B cell (primary cell): ENCODE results near the gene FKBP2. TPM values are rescaled to one million over a fixed set of nuclear protein-coding genes. Genes with fewer than 3 reads are reported as not detected.

Experiments used
- ATAC-seq: fragments of 200-7000 bp; cut with Tn5 transposase; one replicate; pipeline ENCODE4 v1.10.0; 2021; ENCODE audit warnings: low read depth, mild to moderate bottlenecking, moderate number of reproducible peaks, moderate library complexity
- CTCF ChIA-PET: fragments of 350-600 bp; sonication (Branson Sonifier 250); formaldehyde crosslinking; loops from one replicate; lab custom pipeline; 2021; ENCODE audit warnings: antibody characterized with exemption, inconsistent platforms; lab: Charles Lee
- POLR2A ChIA-PET: fragments of 350-600 bp; sonication (Branson Sonifier 250); formaldehyde crosslinking; loops from one replicate; lab custom pipeline; 2021; ENCODE audit warnings: antibody characterized with exemption; lab: Charles Lee
- DNase-seq: peaks from one replicate; pipeline ENCODE4 v3.0.0; 2013
- H2AFZ ChIP-seq: 2 replicates; pipeline ENCODE4 v1.6.1; 2012; ENCODE audit warnings: mild to moderate bottlenecking, low read depth, low read length; ENCODE audit not compliant: insufficient read depth, poor library complexity, severe bottlenecking
- H3K27ac ChIP-seq, 2 donors: 1 replicate in 1 of 2; 2 replicates in 1 of 2; pipeline ENCODE4 v1.5.1; 2012 to 2013; ENCODE audit warnings: low read length in 2 of 2, mild to moderate bottlenecking in 2 of 2, moderate library complexity in 1 of 2
- H3K27me3 ChIP-seq, 4 experiments: fragments of 200-600 bp in 1 of 4; sonication (generic) in 1 of 4; replicated peaks in 1 of 4; 1 replicate in 2 of 4; 2 replicates in 2 of 4; pipeline versions ENCODE4 v1.6.1 to v1.7.0; 2013 to 2016; ENCODE audit warnings: low read length in 3 of 4, mild to moderate bottlenecking in 2 of 4, mixed read lengths in 1 of 4, moderate library complexity in 1 of 4; ENCODE audit not compliant: insufficient read depth in 4 of 4, control insufficient read depth in 3 of 4; ENCODE audit errors: control extremely low read depth in 1 of 4
- H3K36me3 ChIP-seq, 2 experiments: replicated peaks in 1 of 2; 1 replicate in 1 of 2; 2 replicates in 1 of 2; pipeline versions ENCODE4 v1.6.1 to v1.7.1; 2013; ENCODE audit warnings: low read length in 1 of 2; ENCODE audit not compliant: insufficient read depth in 2 of 2, control insufficient read depth in 1 of 2; ENCODE audit errors: control extremely low read depth in 1 of 2, extremely low read depth in 1 of 2
- H3K4me1 ChIP-seq, 2 donors: fragments of 200-600 bp in 1 of 2; sonication (generic) in 1 of 2; 1 replicate in 1 of 2; 2 replicates in 1 of 2; pipeline versions ENCODE4 v1.5.1 to v1.6.1; 2013 to 2017; ENCODE audit warnings: low read length in 2 of 2; ENCODE audit not compliant: control insufficient read depth in 2 of 2, insufficient read depth in 2 of 2
- H3K4me2 ChIP-seq: replicated peaks from 2 replicates; pipeline ENCODE3; 2012; ENCODE audit warnings: mild to moderate bottlenecking, low read depth, low read length; ENCODE audit not compliant: poor library complexity, severe bottlenecking
- H3K4me3 ChIP-seq, 5 experiments: fragments of 200-600 bp in 1 of 5; sonication (generic) in 1 of 5; 1 replicate in 3 of 5; 2 replicates in 2 of 5; pipeline versions ENCODE4 v1.5.1 to v1.7.0; 2011 to 2016; ENCODE audit warnings: low read length in 4 of 5, mild to moderate bottlenecking in 4 of 5, low read depth in 2 of 5, control low read depth in 1 of 5, moderate library complexity in 1 of 5; ENCODE audit not compliant: insufficient read depth in 1 of 5; ENCODE audit errors: control extremely low read depth in 1 of 5, extremely low read depth in 1 of 5
- H3K79me2 ChIP-seq: fragments of 200-600 bp; sonication (generic); one replicate; pipeline ENCODE4 v1.6.0; 2016; ENCODE audit warnings: low read length; ENCODE audit not compliant: control insufficient read depth, insufficient read depth
- H3K9ac ChIP-seq: fragments of 200-600 bp; sonication (generic); 2 replicates; pipeline ENCODE4 v1.6.1; 2017; ENCODE audit warnings: mild to moderate bottlenecking, low read length, moderate library complexity
- H3K9me3 ChIP-seq, 3 donors: one replicate each; pipeline versions ENCODE4 v1.6.1 to v1.7.1; 2013; ENCODE audit warnings: low read length in 2 of 3; ENCODE audit not compliant: control insufficient read depth in 2 of 3, insufficient read depth in 1 of 3; ENCODE audit errors: control extremely low read depth in 1 of 3
- H4K20me1 ChIP-seq: 2 replicates; pipeline ENCODE4 v1.6.0; 2012; ENCODE audit warnings: mild to moderate bottlenecking, low read length; ENCODE audit not compliant: insufficient read depth, control insufficient read depth, poor library complexity, severe bottlenecking
- H3K27ac Mint-ChIP-seq: one replicate; pipeline ENCODE4 v1.8.0; 2021; ENCODE audit warnings: mixed read lengths
- H3K27me3 Mint-ChIP-seq: one replicate; pipeline ENCODE4 v1.8.0; 2021; ENCODE audit warnings: mixed read lengths
- H3K4me1 Mint-ChIP-seq: one replicate; pipeline ENCODE4 v1.8.0; 2021; ENCODE audit warnings: mixed read lengths
- H3K4me3 Mint-ChIP-seq: one replicate; pipeline ENCODE4 v1.8.0; 2021; ENCODE audit warnings: mixed read lengths
- H3K9me3 Mint-ChIP-seq: one replicate; pipeline ENCODE4 v1.8.0; 2022; ENCODE audit warnings: mixed read lengths; ENCODE audit not compliant: insufficient read depth
- CTCF ChIP-seq: fragments of 200-600 bp; IDR thresholded peaks from one replicate; pipeline ENCODE4 v1.8.0; 2022; ENCODE audit warnings: antibody characterized with exemption, mild to moderate bottlenecking
- EZH2 ChIP-seq: IDR thresholded peaks from 2 replicates; pipeline ENCODE4 v1.6.1; 2012; ENCODE audit warnings: borderline replicate concordance, low read depth, mild to moderate bottlenecking, moderate library complexity, low read length; ENCODE audit not compliant: insufficient read depth, poor library complexity, severe bottlenecking
- WGBS: methylation state at CpG from one replicate; pipeline ENCODE4 v1.1.5; 2013; ENCODE audit warnings: missing lambda C conversion rate; ENCODE audit not compliant: insufficient coverage; 5-methylcytosine and 5-hydroxymethylcytosine counted together
- intact Hi-C: fragments of 100-400 bp; cut with micrococcal nuclease; formaldehyde crosslinking; loops from one replicate; pipeline ENCODE4 v1.10.0; 2022
- polyA plus RNA-seq: library from polyadenylated mRNA; depleted of rRNA; stranded (reverse); fragments of >200 nt; gene quantifications from 2 replicates; pipeline ENCODE4 v1.2.3, GENCODE V29; 2012
- total RNA-seq, 2 donors: library from RNA; stranded (reverse); fragments of 120-200 nt in 1 of 2; gene quantifications; 1 replicate in 1 of 2; 2 replicates in 1 of 2; pipeline versions ENCODE4 v1.2.3 to v1.2.4, GENCODE V29; 2013 to 2022

The FKBP2 gene
- total and polyA plus RNA-seq, 2 donors (not counting 1 experiment from before 2014, with no cell fraction given), result 23.7 to 38.2 TPM

- ATAC-seq (no peak), DNase-seq (no peak)
- Mint-ChIP-seq H3K27ac (peak overlapping the region; percentile 50), H3K4me1 (peaks cover 53% of the 10 kb centered on the region), H3K4me3 (no peak overlapping the region), H3K9me3 (no peaks in the 10 kb centered on the region), H3K27me3 (no peaks in the 10 kb centered on the region)
- ChIA-PET CTCF (interaction anchor here (0.7 kb wide), 1 partner anchor 90 kb away, joined by 3 read pairs; no protein-coding TSS in a partner anchor), POLR2A (interaction anchor here (1.7 kb wide), 1 partner anchor 14 kb away, joined by 4 read pairs; no protein-coding TSS in a partner anchor)
- Histone ChIP-seq H3K36me3 (peaks cover 0 to 34% of the 10 kb centered on the region in 2 experiments), H3K9me3 (no peaks in the 10 kb centered on the region), H2AFZ (no peak overlapping the region), H3K27me3 (no peaks in the 10 kb centered on the region), H3K79me2 (peaks cover 34% of the 10 kb centered on the region), H3K4me2 (no peak overlapping the region), H3K4me1 (peaks cover 14 to 50% of the 10 kb centered on the region in 2 donors), H3K4me3 (no peak overlapping the region), H4K20me1 (peaks cover 37% of the 10 kb centered on the region), H3K9ac (no peak overlapping the region), H3K27ac (no peak overlapping the region)
- 95% methylated on average over 20 of the region's 30 CpGs for WGBS
- intact Hi-C loops, result no loop called here
- TF ChIP-seq EZH2, result no peak
- no peak for TF ChIP-seq CTCF
Observed at GRCh38 chr11:64211181-64211872, 29.6 kb upstream of the FKBP2 start.

- TF ChIP-seq EZH2, result no peak
- TF ChIP-seq CTCF, result no peak
- peaks cover 32% of the 10 kb centered on the region for H4K20me1 ChIP-seq
- peaks cover 20% of the 10 kb centered on the region for H3K79me2 ChIP-seq
- Mint-ChIP-seq H3K9me3 (no peaks in the 10 kb centered on the region), H3K4me1 (peaks cover 22% of the 10 kb centered on the region), H3K27me3 (no peaks in the 10 kb centered on the region), H3K4me3 (no peak overlapping the region), H3K27ac (no peak overlapping the region)
- H3K4me1 ChIP-seq, result peaks cover 3 to 23% of the 10 kb centered on the region in 2 donors
- no peak overlapping the region for H3K27ac ChIP-seq
- peaks cover 0 to 51% of the 10 kb centered on the region in 2 experiments for H3K36me3 ChIP-seq
- H3K4me2 ChIP-seq, result no peak overlapping the region
- ATAC-seq (peak; percentile 28), DNase-seq (no peak)
- H3K4me3 ChIP-seq, result no peak overlapping the region
- WGBS, result 78% methylated on average over 5 of the region's 6 CpGs
- no peaks in the 10 kb centered on the region for H3K9me3 ChIP-seq
- ChIA-PET POLR2A (interaction anchor here (1.0 to 1.2 kb wide), 2 partner anchors 8 to 21 kb away, joined by 6 to 8 read pairs; no protein-coding TSS in a partner anchor), CTCF (interaction anchor here (0.8 to 6.9 kb wide), 5 partner anchors 9 to 86 kb away, joined by 3 to 62 read pairs (median 4); partner anchors contain the start of genes FERMT3, NUDT22, PLCB3 and TRPT1)
- H2AFZ ChIP-seq, result no peak overlapping the region
- no peaks in the 10 kb centered on the region for H3K27me3 ChIP-seq
- intact Hi-C loops, result no loop called here
- no peak overlapping the region for H3K9ac ChIP-seq
Observed at GRCh38 chr11:64216879-64217278, 24.0 kb upstream of the FKBP2 start.
